ENCODE data around the gene PDZD2.

DNA sequence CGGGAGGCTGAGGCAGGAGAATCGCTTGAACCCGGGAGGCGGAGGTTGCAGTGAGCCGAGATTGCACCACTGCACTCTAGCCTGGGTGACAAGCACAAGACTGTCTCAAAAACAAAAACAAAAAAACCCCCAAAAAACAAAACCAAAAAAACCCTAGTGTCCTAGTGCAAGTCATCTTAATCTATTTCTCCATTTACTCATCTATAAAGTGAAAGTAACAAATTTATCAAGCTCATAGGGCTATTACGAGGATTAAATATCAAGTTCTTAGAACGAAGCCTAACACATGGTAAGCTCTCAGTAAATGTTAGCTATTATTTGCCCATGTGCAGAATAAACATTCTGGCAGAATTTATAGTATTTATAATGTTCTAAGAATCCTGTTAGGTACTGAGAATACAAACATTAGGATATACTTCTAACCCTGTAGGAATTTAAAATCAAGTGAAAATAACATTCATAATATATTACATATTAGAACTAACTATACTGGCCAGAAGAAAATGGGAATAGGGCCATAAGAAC lies 490.2 kb downstream of the PDZD2 start:
- TF ChIP-seq, protein P1, sequence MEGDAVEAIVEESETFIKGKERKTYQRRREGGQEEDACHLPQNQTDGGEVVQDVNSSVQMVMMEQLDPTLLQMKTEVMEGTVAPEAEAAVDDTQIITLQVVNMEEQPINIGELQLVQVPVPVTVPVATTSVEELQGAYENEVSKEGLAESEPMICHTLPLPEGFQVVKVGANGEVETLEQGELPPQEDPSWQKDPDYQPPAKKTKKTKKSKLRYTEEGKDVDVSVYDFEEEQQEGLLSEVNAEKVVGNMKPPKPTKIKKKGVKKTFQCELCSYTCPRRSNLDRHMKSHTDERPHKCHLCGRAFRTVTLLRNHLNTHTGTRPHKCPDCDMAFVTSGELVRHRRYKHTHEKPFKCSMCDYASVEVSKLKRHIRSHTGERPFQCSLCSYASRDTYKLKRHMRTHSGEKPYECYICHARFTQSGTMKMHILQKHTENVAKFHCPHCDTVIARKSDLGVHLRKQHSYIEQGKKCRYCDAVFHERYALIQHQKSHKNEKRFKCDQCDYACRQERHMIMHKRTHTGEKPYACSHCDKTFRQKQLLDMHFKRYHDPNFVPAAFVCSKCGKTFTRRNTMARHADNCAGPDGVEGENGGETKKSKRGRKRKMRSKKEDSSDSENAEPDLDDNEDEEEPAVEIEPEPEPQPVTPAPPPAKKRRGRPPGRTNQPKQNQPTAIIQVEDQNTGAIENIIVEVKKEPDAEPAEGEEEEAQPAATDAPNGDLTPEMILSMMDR (IDR thresholded peaks at IDR 0.05): no peak
- no peak for TF ChIP-seq POLR2A (IDR thresholded peaks at IDR 0.05)

All from testis (tissue), 2 donors.